OCI-LY7 (cell line): Measurements from ENCODE around the gene ALDH1L1. TPM values are rescaled to one million over a fixed set of nuclear protein-coding genes. Genes with fewer than 3 reads are reported as not detected.

ENCODE experiments used
- BruUV-seq: library from RNA; stranded (reverse); fragments of 400-500 nt; replicated peaks from 2 replicates; lab custom pipeline; 2021; lab: Mats Ljungman, UMichigan
- CTCF ChIA-PET: fragments of 300-600 bp; sonication (Branson Sonifier 250); formaldehyde crosslinking; loops from one replicate; lab custom pipeline; 2022; ENCODE audit warnings: antibody characterized with exemption; ENCODE audit not compliant: unreplicated experiment; lab: Charles Lee
- POLR2A ChIA-PET: fragments of 300-600 bp; sonication (Branson Sonifier 250); formaldehyde crosslinking; loops from one replicate; lab custom pipeline; 2022; ENCODE audit warnings: antibody characterized with exemption; lab: Charles Lee
- DNase-seq: peaks from one replicate; pipeline ENCODE4 v3.0.0-alpha.2; 2015; ENCODE audit warnings: low spot score
- H2AFZ ChIP-seq: fragments of 200-600 bp; sonication (generic), shearing (Covaris generic); 2 replicates; pipeline ENCODE4 v1.6.1; 2014; ENCODE audit warnings: mild to moderate bottlenecking, antibody characterized with exemption, low read length, moderate library complexity
- H3K27ac ChIP-seq: fragments of 200-600 bp; sonication (generic); 2 replicates; pipeline ENCODE4 v1.5.1; 2014; ENCODE audit warnings: mixed run types, low read depth, mild to moderate bottlenecking, moderate library complexity, low read length, inconsistent platforms; ENCODE audit not compliant: poor library complexity, severe bottlenecking
- H3K36me3 ChIP-seq: fragments of 200-600 bp; sonication (generic); 2 replicates; pipeline ENCODE4 v1.6.1; 2014; ENCODE audit warnings: mild to moderate bottlenecking, antibody characterized with exemption, low read length, moderate library complexity, mixed read lengths; ENCODE audit not compliant: insufficient read depth
- H3K4me1 ChIP-seq: fragments of 200-600 bp; sonication (generic); 2 replicates; pipeline ENCODE4 v1.5.1; 2014; ENCODE audit warnings: mild to moderate bottlenecking, low read length; ENCODE audit not compliant: insufficient read depth, poor library complexity, severe bottlenecking
- H3K4me2 ChIP-seq: fragments of 200-600 bp; sonication (generic); 2 replicates; pipeline ENCODE4 v1.6.1; 2014; ENCODE audit warnings: mild to moderate bottlenecking, low read length
- H3K4me3 ChIP-seq: fragments of 200-600 bp; sonication (generic); 2 replicates; pipeline ENCODE4 v1.5.1; 2014; ENCODE audit warnings: mild to moderate bottlenecking, low read depth, low read length; ENCODE audit not compliant: poor library complexity, severe bottlenecking
- H3K79me2 ChIP-seq: fragments of 200-600 bp; sonication (generic); 2 replicates; pipeline ENCODE4 v1.6.1; 2016; ENCODE audit warnings: low read depth, mild to moderate bottlenecking, low read length, moderate library complexity, mixed read lengths; ENCODE audit not compliant: insufficient read depth
- H3K9me2 ChIP-seq: fragments of 200-600 bp; sonication (generic); 2 replicates; pipeline ENCODE4 v1.6.1; 2016; ENCODE audit warnings: mild to moderate bottlenecking, low read length, mixed read lengths; ENCODE audit not compliant: insufficient read depth
- H3K9me3 ChIP-seq: fragments of 200-600 bp; sonication (generic); 2 replicates; pipeline ENCODE4 v1.6.1; 2014; ENCODE audit warnings: mild to moderate bottlenecking, mixed run types, low read length, mixed read lengths
- H4K20me1 ChIP-seq: fragments of 200-600 bp; sonication (generic); 2 replicates; pipeline ENCODE4 v1.6.1; 2014; ENCODE audit warnings: mild to moderate bottlenecking, antibody characterized with exemption, low read length, moderate library complexity, mixed read lengths; ENCODE audit not compliant: insufficient read depth
- CTCF ChIP-seq: fragments of 200-600 bp; sonication (generic); conservative IDR thresholded peaks from 2 replicates; pipeline ENCODE4 v1.5.1; 2014; ENCODE audit warnings: mild to moderate bottlenecking, antibody characterized with exemption, low read length, moderate library complexity, mixed read lengths
- EZH2phosphoT487 ChIP-seq: fragments of 200-600 bp; sonication (generic); IDR thresholded peaks from 2 replicates; pipeline ENCODE4 v1.6.1; 2018; ENCODE audit warnings: low read depth, borderline replicate concordance, mild to moderate bottlenecking, mixed run types, antibody characterized with exemption, low read length, moderate library complexity, mixed read lengths
- intact Hi-C: fragments of 100-400 bp; cut with micrococcal nuclease; formaldehyde crosslinking; loops from one replicate; pipeline ENCODE4 v1.10.0; 2022; ENCODE audit not compliant: unreplicated experiment
- total RNA-seq, 2 experiments: library from RNA; depleted of rRNA in 1 of 2; stranded (reverse); fragments of >200 nt in 1 of 2; shearing (Covaris generic) in 1 of 2; gene quantifications; 2 replicates each; pipeline ENCODE4 v1.2.3, GENCODE V29; 2014 to 2022

Gene ALDH1L1
- total RNA-seq, 2 experiments from 2014 or later: not detected

- Histone ChIP-seq H3K4me2 (no peak overlapping the region), H3K79me2 (no peaks in the 10 kb centered on the region), H3K4me1 (no peaks in the 10 kb centered on the region), H2AFZ (no peak overlapping the region), H3K9me2 (no peaks in the 10 kb centered on the region), H3K4me3 (no peak overlapping the region), H3K9me3 (no peaks in the 10 kb centered on the region), H3K27ac (no peak overlapping the region), H3K36me3 (no peaks in the 10 kb centered on the region), H4K20me1 (no peaks in the 10 kb centered on the region)
- intact Hi-C loops: no loop called here
- CTCF ChIA-PET: no interaction called here
- TF ChIP-seq CTCF: no peak
- no peak for TF ChIP-seq EZH2phosphoT487
- POLR2A ChIA-PET: no interaction called here
- DNase-seq: no peak
- BruUV-seq: no TSS peak
These were observed 31.8 kb upstream of the ALDH1L1 start for GRCh38 chr3:126212250-126212619.

GRCh38 chr3:126211569-126211968 lies 31.2 kb upstream of the ALDH1L1 start:
- POLR2A ChIA-PET: no interaction called here

More at GRCh38 chr3:126211569-126211968, 31.2 kb upstream of the ALDH1L1 start:
- TF ChIP-seq EZH2phosphoT487: no peak
- no peak for TF ChIP-seq CTCF
- Histone ChIP-seq H3K9me2 (no peaks in the 10 kb centered on the region), H4K20me1 (no peaks in the 10 kb centered on the region), H3K4me1 (no peaks in the 10 kb centered on the region), H2AFZ (no peak overlapping the region), H3K36me3 (no peaks in the 10 kb centered on the region), H3K9me3 (no peaks in the 10 kb centered on the region), H3K27ac (no peak overlapping the region), H3K79me2 (no peaks in the 10 kb centered on the region), H3K4me3 (no peak overlapping the region), H3K4me2 (no peak overlapping the region)
- CTCF ChIA-PET: no interaction called here
- intact Hi-C loops: no loop called here
- BruUV-seq: no TSS peak
- DNase-seq: no peak
